HL-60 (cell line): ENCODE measurements around the gene ARHGAP32.

Experiments
- CTCF ChIP-seq: IDR thresholded peaks from one replicate; pipeline ENCODE4 v1.5.1; 2011; ENCODE audit warnings: low read length, control low read depth, inconsistent platforms; ENCODE audit not compliant: insufficient read depth
- GABPA ChIP-seq: IDR thresholded peaks from 2 replicates; pipeline ENCODE4 v1.6.1; 2012; ENCODE audit warnings: low read depth
- POLR2AphosphoS5 ChIP-seq: IDR thresholded peaks from 2 replicates; pipeline ENCODE4 v1.6.1; 2012; ENCODE audit warnings: low read depth
- SPI1 ChIP-seq: IDR thresholded peaks from 2 replicates; pipeline ENCODE4 v1.6.1; 2012; ENCODE audit warnings: low read depth, mild to moderate bottlenecking, borderline replicate concordance
- TF ChIP-seq, protein P1 (sequence below): IDR thresholded peaks from 2 replicates; pipeline ENCODE4 v1.6.1; 2012; ENCODE audit warnings: low read depth; ENCODE audit not compliant: insufficient replicate concordance

- TF ChIP-seq CTCF (no peak), POLR2AphosphoS5 (no peak), GABPA (no peak), SPI1 (no peak)
- TF ChIP-seq, protein P1, sequence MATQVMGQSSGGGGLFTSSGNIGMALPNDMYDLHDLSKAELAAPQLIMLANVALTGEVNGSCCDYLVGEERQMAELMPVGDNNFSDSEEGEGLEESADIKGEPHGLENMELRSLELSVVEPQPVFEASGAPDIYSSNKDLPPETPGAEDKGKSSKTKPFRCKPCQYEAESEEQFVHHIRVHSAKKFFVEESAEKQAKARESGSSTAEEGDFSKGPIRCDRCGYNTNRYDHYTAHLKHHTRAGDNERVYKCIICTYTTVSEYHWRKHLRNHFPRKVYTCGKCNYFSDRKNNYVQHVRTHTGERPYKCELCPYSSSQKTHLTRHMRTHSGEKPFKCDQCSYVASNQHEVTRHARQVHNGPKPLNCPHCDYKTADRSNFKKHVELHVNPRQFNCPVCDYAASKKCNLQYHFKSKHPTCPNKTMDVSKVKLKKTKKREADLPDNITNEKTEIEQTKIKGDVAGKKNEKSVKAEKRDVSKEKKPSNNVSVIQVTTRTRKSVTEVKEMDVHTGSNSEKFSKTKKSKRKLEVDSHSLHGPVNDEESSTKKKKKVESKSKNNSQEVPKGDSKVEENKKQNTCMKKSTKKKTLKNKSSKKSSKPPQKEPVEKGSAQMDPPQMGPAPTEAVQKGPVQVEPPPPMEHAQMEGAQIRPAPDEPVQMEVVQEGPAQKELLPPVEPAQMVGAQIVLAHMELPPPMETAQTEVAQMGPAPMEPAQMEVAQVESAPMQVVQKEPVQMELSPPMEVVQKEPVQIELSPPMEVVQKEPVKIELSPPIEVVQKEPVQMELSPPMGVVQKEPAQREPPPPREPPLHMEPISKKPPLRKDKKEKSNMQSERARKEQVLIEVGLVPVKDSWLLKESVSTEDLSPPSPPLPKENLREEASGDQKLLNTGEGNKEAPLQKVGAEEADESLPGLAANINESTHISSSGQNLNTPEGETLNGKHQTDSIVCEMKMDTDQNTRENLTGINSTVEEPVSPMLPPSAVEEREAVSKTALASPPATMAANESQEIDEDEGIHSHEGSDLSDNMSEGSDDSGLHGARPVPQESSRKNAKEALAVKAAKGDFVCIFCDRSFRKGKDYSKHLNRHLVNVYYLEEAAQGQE: no peak
Measured at GRCh38 chr11:129234978-129235377, 42.9 kb upstream of the ARHGAP32 start.
